Measurements from ENCODE around the gene MARS1.

DNA sequence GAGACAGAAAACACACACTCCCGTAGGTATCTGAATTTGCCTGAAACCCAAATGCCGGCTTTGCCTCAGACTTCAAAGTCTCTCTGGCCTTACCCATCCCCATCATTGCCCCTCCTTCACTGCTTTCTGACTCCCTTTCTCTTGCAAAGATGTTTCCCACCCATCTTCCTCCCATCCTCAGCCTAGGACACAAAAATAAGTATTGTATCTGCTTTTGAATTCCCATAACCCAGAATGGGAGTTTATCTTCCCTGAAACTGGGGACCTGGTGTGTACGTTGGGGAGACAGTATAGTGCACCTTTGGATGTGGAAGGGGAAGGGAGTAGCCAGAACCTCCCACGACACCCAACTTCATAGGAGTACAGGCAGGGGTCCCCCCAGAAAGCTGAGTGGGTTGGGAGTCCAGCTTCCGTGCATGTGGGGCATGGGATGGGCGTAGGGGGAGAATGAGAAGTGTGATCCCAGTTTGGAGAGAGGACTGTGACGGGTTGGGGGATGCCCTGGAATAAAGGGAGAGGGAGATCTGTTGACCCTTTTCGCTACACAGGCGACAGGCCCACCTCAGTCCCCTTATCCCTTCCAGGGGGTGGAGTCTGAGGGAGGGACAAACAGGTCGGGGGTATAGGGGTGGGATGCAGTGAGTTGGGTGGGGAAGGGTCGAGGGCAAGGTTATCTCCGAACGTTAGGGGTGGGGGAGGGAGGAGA is 61.5 kb downstream of the MARS1 start:
- TF ChIP-seq, protein P1, sequence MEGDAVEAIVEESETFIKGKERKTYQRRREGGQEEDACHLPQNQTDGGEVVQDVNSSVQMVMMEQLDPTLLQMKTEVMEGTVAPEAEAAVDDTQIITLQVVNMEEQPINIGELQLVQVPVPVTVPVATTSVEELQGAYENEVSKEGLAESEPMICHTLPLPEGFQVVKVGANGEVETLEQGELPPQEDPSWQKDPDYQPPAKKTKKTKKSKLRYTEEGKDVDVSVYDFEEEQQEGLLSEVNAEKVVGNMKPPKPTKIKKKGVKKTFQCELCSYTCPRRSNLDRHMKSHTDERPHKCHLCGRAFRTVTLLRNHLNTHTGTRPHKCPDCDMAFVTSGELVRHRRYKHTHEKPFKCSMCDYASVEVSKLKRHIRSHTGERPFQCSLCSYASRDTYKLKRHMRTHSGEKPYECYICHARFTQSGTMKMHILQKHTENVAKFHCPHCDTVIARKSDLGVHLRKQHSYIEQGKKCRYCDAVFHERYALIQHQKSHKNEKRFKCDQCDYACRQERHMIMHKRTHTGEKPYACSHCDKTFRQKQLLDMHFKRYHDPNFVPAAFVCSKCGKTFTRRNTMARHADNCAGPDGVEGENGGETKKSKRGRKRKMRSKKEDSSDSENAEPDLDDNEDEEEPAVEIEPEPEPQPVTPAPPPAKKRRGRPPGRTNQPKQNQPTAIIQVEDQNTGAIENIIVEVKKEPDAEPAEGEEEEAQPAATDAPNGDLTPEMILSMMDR (IDR thresholded peaks at IDR 0.05) = no peak
- TF ChIP-seq POLR2A (IDR thresholded peaks at IDR 0.05) = no peak
